Stimulated activated CD4-positive, alpha-beta T cell treated with anti-CD3 and anti-CD28 coated beads, TNF-alpha, amount 100 ng/mL, for 1 hour (primary cell): ENCODE results near the gene OAF.
"Not testable (repeated sequence)": the region's sequence is repeated elsewhere in the genome, so short reads cannot be mapped to it uniquely, and the experiment has no call there.

Experiments used
- DNase-seq, 3 donors: peaks; one replicate each; pipeline ENCODE4 v3.0.0-alpha.2; 2020; ENCODE audit warnings: low read depth in 3 of 3, low spot score in 1 of 3

OAF gene

DNA sequence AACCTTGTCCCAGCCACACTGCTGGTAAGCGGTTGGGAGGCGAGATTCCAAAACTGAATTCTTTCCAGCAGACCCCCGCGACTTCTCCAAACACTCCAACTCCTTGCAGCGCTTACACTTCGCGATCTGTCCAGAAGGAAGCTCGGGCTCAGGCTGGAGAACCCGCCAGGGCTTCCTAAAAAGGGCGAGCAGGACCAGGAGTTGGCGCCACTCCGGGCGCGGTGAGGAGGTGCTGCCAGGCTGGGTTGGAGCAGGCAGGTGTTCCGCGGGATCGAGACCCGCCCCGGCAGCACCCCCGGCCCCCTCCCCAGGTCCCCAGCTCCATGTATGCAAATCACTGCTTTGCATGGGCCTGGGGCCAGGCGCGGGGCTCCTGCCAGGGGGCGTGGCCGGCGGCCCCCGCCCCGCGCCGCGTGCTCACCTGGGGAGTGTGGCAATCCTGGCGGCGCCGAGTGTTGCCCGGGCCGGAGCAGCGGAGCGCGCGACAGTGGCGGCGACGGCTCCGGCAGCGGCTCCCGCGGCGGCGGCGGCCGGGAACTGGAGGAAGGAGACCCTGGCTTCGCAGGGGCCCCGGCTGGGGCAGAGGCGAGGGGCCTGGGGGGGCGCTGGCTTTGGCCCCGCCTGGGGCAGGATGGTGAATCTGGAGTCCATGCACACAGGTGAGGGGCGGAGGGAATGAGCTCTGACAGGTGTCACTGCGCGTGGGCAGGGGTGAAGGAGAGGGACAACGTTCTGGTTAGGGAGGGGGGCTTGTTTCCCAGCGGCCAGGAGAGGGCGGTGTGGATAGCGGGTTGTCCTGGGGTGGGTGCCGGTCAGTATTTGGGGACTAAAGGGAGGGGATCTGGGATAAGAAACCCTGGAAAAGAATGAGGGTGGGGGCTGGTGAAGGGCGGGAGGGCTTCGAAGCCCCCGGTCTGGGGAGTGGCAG, 29.1 kb downstream of the OAF start, which contains the start of gene POU2F3:
POU2F3 (plus strand) TSS at position 428 of the 928 bp plus-strand sequence; CDS start at position 632, 204 bp downstream.
- DNase-seq, result no peak

DNA sequence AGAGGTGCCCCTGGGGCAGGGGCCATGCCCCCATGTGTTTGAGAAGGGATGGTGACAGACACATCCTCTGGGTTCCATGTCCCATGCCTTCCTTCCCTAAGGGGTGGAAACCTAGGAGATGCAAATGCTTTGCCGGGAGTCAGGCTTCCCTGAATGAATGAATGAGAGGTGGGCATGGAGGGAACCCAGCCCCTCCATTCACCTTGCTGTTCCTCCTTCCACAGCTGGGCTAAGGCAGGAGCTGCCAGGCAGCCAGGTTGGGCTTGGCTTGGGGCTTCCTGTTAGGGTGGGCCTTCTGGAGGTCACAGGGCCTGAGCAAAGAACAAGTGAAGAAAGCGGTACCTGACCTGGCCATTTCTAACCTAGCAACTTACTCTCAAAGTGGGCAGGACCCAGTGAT, 30.0 kb downstream of the OAF start:
- DNase-seq, result no peak

DNA sequence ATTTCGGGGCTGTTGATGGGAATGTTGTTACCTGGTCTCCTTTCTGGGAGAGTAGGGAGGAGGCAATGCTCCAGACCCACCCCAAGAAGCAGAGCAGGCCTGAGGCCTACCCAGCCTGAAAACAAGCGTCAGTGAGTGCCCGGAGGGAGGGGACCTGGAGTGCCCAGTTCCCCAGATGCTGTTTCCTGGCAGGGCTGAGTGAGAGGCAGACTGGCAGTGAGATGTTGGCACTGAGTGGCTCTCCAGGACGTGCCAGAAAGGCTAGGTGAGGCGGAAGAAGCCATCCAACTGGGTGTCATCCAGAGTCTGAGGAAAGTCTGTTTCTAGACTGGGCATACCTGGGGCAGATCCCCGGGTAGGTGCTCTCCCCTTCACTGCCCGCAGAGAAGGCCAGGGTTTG, 30.4 kb downstream of the OAF start:
- DNase-seq, result no peak

DNA sequence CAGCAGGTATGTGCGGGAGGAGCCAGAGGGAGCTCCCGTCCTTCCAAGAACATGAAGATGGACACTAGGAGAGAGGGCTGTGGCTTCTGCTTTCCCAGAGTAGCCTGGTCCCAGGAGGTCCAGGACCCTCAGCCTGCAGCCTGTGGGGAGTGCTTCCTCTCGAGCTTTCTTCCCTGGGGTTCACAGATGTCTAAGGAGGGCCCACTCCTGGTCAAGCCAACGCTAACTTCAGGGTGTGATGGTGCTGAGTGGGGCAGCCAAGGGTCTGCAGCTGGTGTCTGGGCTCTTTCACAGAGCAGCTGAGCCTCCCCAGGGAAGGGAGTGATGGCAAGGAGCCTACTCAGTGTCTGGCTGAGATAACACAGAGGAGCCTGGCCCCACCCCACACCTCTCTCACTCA, 32.4 kb downstream of the OAF start:
- no peak for DNase-seq

DNA sequence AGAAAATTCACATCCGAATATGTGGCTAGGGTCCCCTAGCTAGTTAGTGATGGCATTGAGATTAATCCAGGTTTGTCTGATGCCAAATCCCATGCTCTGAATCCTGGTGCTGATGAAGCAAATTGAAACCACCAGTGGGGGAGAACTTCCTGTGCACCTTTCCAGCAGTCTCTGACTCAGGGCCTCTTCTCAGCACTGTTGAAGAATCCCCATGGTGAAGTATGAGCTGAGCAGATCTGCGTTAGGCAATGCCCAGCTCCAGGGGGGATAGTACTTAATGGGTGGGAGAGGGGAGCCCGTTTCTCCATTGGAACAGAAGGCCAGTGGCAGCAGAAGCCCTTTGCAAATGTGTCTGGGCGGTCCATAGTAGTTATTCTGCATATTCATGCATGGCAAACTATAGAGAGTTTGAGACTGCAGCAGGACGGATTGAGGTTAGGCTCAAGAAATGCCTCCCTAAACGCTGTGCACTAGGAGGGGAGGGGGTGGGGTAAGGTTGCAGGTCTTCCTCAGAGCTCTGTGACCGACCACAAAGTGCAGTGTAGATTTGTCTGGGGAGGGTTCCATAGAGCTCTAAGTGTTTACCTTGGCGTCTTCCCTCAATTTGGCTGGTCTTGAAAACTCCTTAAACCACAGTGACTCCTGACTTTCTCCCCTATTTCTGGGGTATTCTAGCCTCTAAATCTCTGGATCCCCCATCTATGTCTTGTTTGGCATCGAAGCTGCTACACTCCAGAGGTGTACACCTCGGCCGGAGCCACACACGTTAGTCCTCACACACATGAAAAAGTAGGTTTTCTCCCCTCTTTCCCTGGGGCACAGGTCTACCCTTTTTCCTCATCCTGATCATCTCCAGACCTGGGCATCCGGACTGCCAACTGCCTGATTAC, 33.9 kb downstream of the OAF start:
- DNase-seq, result no peak

DNA sequence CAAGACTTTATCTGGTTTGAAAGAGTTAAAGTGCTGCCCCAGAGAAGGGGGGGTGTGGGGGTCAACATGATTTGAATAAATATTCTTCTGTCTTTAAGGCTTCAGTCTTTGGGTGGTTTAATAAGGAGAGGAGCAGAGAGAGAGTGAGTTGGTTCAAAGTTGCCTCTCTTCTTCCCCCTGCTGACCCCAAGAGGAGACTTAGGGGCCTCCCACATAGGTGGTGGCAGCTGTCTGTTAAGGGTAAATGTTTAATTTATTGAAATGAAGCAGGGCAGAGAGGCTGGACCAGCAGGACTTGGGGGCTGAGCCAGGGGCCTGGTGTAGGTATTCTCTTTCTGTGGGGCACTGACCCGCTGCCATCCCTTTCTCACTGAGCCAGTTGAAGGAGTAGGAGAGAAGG, 34.6 kb downstream of the OAF start:
- DNase-seq, result no peak

DNA sequence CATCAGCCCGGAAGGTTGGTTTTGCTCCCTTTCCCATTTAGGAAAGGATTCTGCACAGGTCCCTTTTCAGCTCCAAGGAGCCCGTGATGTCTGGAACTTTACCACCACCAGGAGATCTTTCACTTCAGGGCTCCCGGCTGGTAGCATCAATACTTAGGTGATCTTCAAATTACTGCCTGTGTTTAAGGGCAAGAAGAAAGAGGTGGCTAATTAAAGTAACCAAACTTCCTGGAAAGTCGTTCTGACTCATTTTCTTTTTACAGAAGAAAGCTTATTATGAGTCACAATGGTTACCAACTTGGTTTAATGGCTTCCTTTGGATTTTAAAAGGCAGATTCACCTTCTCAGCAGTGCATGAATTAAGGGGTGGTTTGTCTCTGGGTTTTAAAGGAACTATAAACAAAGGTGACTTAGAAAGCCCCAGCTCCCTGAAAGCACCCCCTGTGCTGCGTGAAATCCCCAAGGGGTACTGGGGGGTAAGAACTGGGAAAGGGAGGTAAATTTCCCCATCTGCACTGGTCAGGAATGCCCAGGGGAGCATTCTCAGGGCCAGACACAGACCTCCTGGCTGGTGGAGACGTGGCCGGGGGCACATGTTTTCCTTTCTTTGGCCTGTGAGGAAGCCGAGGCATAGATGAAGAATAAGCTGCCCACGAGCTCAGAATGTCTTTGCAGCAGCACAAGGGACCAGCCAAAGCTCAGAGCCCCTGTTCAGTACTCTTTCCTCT, 37.9 kb downstream of the OAF start:
- DNase-seq, result no peak

DNA sequence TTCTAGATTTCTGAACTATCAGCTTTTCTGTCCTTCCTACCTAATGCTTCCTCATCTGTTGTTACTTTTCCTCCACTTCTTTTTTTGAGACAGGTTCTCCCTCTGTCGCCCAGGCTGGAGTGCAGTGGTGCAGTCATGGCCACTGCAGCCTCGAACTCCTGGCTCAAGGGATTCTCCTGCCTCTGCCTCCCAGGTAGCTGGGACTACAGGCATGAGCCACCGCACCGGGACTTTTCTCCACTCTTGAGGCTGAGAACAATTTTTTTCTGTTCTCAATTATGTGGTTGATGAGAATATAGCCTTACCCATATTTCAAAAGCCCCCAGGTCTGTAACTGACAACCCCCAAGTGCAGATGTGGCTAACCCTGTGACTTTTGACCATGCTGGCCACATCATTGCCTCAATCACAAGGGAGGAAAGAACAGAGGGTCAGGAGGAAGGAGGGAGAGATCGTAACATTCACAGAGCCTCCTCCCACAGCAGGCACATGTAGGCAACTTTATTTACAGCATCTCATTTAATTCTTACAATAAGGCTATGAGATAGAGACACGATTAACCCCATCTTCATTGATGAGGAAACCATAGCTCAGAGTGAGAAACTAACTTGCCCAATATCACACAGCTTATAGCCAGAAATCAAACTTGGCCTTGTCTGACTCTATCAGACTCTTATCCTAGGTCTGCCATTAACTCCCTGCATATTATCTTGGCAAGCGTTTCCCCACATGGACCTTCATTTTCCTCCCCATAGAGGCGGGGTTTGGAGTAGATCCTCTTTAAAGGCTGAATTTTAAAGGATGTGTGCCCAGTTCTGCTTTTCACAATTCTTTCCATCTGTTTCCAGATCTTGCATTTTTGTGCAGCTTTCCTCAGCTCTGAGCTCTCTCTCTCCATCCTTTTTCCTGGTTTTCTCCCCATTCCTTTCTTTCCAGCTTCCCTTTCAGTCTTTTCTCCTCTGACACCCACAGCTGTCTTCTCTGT, 38.7 kb downstream of the OAF start:
- no peak for DNase-seq

DNA sequence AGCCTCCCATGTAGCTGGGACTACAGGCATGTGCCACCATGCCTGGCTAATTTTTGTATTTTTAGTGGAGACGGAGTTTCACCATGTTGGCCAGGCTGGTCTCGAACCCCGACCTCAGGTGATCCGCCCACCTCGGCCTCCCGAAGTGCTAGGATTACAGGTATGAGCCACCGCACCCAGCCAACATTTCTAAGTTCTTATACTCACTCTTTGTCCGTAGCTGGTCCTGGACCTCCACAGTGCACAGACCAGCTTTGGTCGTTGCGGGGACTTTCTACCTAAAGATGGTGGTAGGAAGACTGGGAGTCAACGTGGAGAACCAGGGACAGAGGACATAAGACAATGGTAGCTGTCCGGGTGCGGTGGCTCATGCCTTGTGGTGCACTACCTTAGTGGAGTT, 42.5 kb downstream of the OAF start:
- not testable (repeated sequence) for DNase-seq

DNA sequence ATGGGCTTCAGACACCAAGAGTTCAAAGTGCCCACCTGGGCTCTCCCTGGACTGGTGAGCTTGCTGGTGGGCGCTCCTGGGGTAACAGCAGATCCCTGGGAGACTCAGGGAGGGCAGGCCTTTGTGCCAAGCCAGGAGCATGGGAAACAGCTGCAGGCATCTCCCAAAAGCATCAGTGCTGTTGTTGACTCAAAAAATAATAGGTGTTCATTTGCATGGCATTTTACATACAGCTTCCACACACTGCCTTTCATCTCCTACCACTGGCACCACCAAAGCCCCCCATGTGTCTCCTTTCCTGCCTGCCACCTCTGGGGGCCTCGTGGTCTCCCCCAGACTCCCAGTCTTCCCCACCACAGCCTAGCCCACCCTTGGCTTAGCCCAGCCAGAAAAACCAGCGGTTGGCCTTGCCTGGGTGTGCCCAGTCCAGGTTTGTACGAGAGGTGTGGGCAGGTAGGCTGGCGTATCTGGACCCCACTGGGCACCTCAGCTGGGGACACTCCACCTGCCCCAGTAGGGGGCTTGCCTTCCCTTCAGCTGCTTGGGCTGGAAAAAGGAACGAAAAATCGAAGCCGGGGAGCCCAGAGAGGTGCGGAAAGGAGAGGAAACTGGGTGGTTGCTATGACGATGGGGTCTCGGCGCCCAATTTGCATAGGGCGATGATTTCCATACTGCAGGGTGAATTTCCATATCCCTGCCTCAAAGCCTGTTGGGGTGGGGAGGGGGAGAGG, 44.1 kb downstream of the OAF start:
- no peak for DNase-seq

DNA sequence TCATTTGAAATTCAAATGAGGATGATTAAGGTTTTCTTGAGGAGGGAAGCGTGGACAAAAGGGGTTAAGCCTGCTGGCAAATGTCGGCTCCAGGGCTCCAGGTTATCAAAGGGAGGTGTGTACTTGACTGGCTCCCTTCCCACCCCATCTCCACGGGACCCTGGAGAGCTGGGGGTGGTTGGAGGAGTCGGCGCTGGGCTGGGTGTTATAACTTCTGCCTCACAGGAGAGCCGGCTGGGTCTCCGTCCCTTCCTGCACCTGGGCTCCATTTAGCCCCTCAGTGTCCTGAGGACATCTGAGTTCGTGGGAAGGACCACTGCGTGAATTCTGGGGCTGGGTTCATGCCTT, 44.7 kb downstream of the OAF start:
- no peak for DNase-seq

DNA sequence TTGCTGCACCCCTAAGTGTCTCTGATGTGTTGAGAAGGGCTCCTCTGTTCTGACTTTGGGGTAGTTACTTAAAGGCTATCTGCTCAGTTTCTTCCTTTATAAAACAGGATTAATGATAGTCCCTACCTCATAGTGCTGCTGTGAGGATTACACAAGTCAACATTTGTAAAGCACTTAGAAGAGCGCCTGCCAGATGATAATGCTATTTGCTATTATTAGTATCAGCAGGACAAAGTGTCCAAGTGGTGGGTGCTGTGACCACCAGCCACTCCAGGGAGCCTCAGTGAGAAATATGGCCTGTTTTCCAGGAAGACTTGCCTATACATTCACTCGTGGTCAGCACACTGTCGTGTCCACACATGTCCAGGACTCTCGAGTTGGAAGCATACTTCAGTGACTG, 45.3 kb downstream of the OAF start:
- no peak for DNase-seq

DNA sequence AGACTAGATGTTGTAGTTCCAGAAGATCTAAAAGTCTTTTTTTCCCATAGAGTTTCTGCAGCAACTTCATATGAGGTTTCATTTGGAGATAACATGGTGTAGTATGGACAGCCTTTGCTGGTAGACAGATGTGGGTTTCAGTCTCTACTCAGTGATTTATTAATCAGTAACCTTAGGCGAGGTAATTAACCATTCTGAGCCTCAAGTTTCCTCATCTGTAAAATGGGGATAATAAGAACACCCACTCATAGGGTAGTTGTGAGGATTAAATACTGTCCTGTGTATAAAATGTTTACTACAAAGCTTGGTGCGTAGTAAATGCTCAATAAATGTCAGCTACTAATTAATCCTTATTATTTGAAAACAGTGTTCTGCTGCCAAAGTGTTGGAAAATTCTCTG, 45.9 kb downstream of the OAF start:
- no peak for DNase-seq

DNA sequence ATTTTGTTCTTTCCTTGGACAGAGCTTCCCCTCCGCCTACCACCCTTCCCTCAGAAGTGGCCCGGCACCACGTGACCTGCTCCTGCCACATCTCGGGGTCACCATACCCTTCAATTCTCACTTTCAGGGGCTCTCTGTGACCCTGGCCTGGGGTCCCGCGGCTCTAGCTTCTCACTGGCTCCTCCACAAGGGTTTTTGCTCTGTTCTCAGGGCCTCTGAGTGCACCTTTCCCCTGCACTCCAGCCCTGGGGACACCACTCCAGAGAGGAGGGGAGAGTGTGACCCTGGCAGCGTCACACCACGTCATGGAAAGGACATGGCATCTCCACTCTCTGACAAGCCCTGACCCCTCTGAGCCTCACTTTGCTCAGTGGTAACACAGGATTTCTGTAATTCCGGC, 46.5 kb downstream of the OAF start:
- DNase-seq, result no peak

DNA sequence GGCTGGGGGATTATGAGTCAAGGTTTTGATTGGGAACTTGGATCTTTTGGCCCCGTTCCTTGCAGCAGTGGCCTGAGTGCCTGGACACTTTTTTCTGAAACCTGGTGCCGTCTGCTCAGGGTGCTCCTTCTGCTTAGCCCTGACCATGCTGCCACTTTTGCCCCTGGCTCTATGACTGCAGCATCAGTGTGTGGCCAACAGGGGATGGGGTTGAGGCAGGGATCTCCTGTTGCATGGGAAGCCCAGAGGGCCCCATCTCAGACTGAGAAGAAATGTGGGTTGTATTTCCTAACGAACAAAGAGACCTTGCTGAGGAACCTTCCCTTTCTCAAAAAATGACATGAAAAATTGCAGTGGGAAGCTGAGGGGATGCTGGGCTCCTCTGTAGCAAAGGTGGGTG, 47.8 kb downstream of the OAF start:
- no peak for DNase-seq

DNA sequence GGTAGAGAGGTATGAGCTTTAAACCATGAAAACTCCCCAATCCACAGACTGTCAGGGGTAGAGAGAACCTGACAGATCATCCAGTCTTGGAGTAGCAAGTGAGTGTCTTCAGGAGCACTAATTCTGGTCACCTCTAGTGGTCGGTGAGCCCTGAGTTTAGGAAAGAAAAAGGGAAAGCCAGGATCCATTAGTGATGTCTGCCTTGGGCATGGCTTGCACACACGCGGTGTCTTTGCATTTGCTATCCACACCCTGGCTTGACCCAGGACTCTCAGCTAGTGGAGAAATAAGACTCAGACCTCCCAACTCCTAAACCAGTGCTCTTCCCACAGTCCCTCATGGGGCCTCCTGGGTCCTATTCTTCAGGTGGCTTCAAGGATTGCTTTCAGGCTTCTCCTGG, 48.4 kb downstream of the OAF start:
- DNase-seq, result no peak

DNA sequence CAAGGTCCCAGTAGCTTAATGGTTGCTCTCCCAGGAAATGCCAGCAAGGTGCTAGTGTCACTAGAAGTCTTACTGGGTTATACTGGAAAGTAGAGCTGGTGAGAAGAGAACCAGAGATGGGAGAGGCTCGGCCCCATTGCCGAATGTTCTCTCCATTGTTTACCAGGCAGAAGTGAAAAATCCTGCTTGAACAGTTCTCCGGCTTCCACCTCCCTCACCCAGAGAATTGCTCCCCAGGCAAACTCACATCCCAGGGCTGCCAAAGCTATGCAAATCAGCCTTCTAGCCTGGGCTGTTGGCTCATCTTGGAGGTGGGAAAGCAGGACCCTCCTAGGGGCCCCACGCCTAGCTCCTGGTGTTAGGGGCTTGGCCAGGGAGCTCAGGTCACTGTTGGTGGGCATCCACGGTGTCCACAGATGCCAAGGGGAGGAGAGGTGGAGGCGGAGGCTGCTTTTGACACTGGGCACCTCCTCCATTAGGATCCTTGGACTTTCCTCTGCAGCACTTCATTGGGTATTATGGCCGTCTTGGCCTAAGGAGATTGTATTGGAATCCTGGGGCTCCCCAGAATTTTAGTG, 49.2 kb downstream of the OAF start:
- DNase-seq, result no peak

DNA sequence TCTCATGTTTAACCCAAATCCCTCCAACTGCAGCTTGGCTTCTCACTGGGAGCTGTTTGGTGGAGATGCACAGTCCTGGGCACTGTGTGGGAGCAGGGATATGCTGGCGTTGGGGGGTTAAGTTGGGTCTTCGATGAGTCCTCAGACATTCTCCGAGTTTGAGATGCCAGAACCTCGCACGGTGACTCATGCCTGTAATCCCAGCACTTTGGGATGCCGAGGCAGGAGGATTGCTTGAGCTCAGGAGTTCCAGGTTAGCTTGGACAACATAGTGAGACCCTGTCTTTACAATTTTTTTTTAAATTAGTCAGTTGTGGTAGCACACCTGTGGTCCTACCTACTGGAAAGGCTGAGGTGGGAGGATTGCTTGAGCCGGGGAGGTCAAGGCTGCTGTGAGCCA, 49.8 kb downstream of the OAF start:
- no peak for DNase-seq

DNA sequence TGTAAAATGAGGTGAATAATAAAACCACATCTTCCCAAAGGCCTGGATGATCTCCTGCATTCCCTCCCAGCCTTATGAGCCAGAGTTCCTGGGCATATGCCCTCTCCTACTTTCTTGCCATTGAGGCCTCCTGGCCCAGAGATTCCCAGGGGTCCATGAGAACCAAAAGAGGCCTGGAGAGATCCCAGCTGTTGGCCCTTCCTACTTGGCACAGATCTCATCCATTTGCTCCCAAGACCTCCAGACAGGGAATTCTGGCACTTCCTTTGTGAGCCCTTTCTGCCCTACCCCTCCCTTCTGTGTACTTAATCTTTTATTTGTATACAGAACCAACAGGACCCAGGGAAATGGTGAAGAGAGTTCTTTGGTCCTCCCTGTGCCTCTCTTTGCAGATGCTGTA, 50.5 kb downstream of the OAF start:
- no peak for DNase-seq
